Measurements from ENCODE around the gene TMEM255B. TPM values are rescaled to one million over a fixed set of nuclear protein-coding genes. Genes with fewer than 3 reads are reported as not detected.
"Not testable (repeated sequence)": the region's sequence is repeated elsewhere in the genome, so short reads cannot be mapped to it uniquely, and the experiment has no call there.

Gene TMEM255B
- total RNA-seq, 1 donor from 2014 or later = 13.8 TPM

GRCh38 chr13:113787694-113788093 is 28.7 kb downstream of the TMEM255B start:
- Mint-ChIP-seq H3K4me1 (ENCODE audit: low read depth, unreplicated experiment) (peaks cover 6% of the 10 kb centered on the region), H3K27me3 (ENCODE audit: unreplicated experiment) (peaks cover 4% of the 10 kb centered on the region), H3K9me3 (ENCODE audit: unreplicated experiment) (peaks cover 4% of the 10 kb centered on the region), H3K27ac (ENCODE audit: unreplicated experiment) (no peak overlapping the region), H3K4me3 (ENCODE audit: unreplicated experiment) (no peak overlapping the region), H3K36me3 (ENCODE audit: unreplicated experiment) (peaks cover 23% of the 10 kb centered on the region)
- DNase-seq = no peak
- TF ChIP-seq CTCF (IDR thresholded peaks at IDR 0.05; ENCODE audit: partially characterized antibody, unreplicated experiment) = no peak

DNA sequence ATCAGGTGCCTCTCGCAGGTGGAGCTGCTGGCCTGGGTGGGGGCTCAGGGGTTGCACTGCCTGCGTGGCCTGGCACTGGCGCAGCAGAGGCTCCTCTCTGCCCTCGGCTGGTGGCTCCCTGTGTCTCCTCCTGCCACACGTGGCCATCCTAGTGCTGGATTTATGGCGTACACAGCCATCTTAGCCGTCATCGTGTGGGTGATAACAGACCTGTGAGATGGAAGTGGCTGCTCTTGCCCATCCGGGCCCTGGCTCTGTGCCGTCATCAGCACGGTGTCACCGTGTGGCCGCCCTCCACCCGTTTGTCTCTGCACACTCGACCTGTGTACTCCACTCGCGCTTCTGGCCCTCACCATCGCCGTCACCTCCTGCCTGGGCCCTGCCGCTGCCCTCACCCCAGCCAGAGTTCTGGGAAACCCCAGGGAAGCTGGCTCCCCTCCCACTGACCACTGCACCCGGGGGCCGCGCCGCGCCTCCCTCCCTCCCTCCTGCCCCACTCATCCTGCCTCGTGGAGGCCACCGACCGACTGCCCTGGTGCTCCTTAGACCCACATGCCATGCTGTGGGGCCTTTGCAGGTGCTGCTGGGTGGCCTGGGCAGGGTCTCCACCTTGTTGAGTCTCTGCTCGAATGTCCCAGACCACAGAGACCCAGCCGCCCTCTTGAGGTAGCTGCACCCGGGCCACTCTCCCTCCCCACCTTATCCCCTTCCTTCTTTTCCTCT is 29.5 kb downstream of the TMEM255B start:
- H3K36me3 Mint-ChIP-seq (ENCODE audit: unreplicated experiment) = peaks cover 16% of the 10 kb centered on the region

DNA sequence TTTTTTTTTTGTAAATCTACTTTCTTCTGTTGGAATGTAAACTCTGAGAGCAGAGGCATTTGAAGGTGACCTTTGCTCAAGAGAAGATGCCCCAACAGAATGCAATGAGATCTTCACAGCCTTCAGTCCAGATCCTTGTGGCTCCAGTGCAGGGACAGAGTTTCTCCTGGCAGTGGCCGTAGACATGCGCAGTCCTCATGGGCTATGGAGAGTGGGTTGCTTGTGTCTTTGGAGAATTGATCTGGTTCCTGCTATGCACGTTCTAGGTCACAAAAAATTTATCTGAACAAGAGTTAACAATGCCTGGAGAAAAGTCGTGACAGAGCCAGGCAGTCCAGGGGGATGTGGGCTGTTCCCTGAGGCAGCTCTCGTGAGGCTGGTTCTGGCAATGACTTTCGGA is 30.1 kb downstream of the TMEM255B start:
- no peak for TF ChIP-seq CTCF (IDR thresholded peaks at IDR 0.05; ENCODE audit: partially characterized antibody, unreplicated experiment)
- Mint-ChIP-seq H3K4me3 (ENCODE audit: unreplicated experiment) (no peak overlapping the region), H3K4me1 (ENCODE audit: low read depth, unreplicated experiment) (peaks cover 10% of the 10 kb centered on the region), H3K27me3 (ENCODE audit: unreplicated experiment) (no peaks in the 10 kb centered on the region), H3K9me3 (ENCODE audit: unreplicated experiment) (peaks cover 4% of the 10 kb centered on the region), H3K27ac (ENCODE audit: unreplicated experiment) (no peak overlapping the region), H3K36me3 (ENCODE audit: unreplicated experiment) (peaks cover 12% of the 10 kb centered on the region)
- DNase-seq = no peak

More for the DNA sequence above, 29.5 kb downstream of the TMEM255B start:
- H3K4me1 Mint-ChIP-seq (ENCODE audit: low read depth, unreplicated experiment) = peaks cover 10% of the 10 kb centered on the region
- no peak overlapping the region for H3K4me3 Mint-ChIP-seq (ENCODE audit: unreplicated experiment)
- DNase-seq = no peak
- no peak for TF ChIP-seq CTCF (IDR thresholded peaks at IDR 0.05; ENCODE audit: partially characterized antibody, unreplicated experiment)
- no peaks in the 10 kb centered on the region for H3K27me3 Mint-ChIP-seq (ENCODE audit: unreplicated experiment)
- H3K27ac Mint-ChIP-seq (ENCODE audit: unreplicated experiment) = no peak overlapping the region
- H3K9me3 Mint-ChIP-seq (ENCODE audit: unreplicated experiment) = peaks cover 4% of the 10 kb centered on the region

GRCh38 chr13:113789931-113790330 is 30.9 kb downstream of the TMEM255B start:
- not testable (repeated sequence) for H3K4me3 Mint-ChIP-seq (ENCODE audit: unreplicated experiment); H3K4me1 Mint-ChIP-seq (ENCODE audit: low read depth, unreplicated experiment); H3K27me3 Mint-ChIP-seq (ENCODE audit: unreplicated experiment); H3K9me3 Mint-ChIP-seq (ENCODE audit: unreplicated experiment); DNase-seq; H3K36me3 Mint-ChIP-seq (ENCODE audit: unreplicated experiment); H3K27ac Mint-ChIP-seq (ENCODE audit: unreplicated experiment)

DNA sequence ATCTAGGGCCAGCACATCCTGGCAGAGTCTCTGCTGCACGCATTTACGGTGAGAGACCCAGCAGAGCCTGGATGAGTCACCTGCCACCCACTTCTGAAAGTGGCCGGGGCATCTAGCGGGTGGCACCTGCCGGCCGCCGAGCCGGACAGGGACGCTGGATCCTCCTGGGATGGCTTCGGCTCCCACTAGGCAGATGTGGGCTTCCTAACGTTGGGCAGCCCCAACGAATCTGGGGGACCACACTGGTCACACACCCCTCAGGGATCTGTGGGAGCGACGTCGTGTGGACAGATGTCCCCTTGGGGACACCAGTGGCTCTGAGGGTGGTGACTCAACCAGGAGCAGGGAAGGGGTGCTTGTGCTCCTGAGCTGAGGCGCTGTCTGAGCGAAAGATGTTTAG is 32.2 kb downstream of the TMEM255B start:
- H3K9me3 Mint-ChIP-seq (ENCODE audit: unreplicated experiment) = no peaks in the 10 kb centered on the region
- no peak overlapping the region for H3K4me3 Mint-ChIP-seq (ENCODE audit: unreplicated experiment)
- H3K27me3 Mint-ChIP-seq (ENCODE audit: unreplicated experiment) = no peaks in the 10 kb centered on the region
- DNase-seq = no peak
- H3K27ac Mint-ChIP-seq (ENCODE audit: unreplicated experiment) = no peak overlapping the region
- no peak for TF ChIP-seq CTCF (IDR thresholded peaks at IDR 0.05; ENCODE audit: partially characterized antibody, unreplicated experiment)
- peaks cover 10% of the 10 kb centered on the region for H3K4me1 Mint-ChIP-seq (ENCODE audit: low read depth, unreplicated experiment)
- peaks cover 3% of the 10 kb centered on the region for H3K36me3 Mint-ChIP-seq (ENCODE audit: unreplicated experiment)

All from glutamatergic neuron (in vitro differentiated cells).